GM20000 (cell line): ENCODE results near the gene CCNT2.
A peak's percentile ranks its signal among the peaks of the same experiment; 100 is the strongest.

Experiments
- DNase-seq: peaks from one replicate; pipeline ENCODE4 v3.0.0; 2012; ENCODE audit warnings: low spot score
- TF ChIP-seq, protein P1 (sequence below): IDR thresholded peaks from 2 replicates; pipeline ENCODE4 v1.5.1; 2012; ENCODE audit warnings: mild to moderate bottlenecking, control low read depth; ENCODE audit errors: extremely low read depth, missing control alignments

CCNT2 gene

DNA sequence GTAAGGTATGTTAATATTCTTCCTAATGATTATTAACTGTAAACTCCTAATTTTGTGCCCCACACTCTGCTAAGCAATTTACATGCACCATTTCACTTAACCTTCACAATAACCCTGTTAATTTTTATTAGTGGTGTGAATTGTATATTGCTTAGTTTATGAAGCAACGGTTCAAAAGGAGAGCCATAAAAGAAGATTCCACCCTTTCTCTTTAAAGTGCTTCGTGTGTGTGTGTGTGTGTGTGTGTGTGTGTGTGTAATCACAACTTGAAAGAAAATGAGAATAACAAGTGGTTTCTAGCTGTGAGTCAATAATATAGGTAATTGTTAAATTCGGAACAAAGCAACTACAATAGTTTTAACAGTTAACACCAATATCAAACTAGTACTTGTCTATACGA lies 60.6 kb downstream of the CCNT2 start:
- no peak for DNase-seq

DNA sequence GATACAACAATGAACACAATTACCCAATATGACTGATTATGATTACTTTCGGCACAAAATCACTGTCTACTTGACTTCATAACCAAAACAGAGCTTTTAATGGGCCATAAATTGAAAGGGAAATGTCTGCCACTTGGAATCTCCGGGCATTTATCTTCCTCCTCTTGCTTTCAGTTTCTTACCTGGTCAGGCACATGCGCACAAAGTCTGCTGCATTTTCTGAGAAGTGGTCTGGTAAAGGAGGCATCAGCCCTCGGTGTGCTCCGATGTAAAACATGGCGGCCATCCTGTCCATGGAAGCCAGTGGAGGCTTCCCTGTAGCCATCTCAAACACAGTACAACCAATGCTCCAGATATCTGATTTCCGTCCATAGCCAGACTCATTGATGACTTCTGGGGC lies 62.0 kb downstream of the CCNT2 start:
- no peak for DNase-seq
- TF ChIP-seq, protein P1, sequence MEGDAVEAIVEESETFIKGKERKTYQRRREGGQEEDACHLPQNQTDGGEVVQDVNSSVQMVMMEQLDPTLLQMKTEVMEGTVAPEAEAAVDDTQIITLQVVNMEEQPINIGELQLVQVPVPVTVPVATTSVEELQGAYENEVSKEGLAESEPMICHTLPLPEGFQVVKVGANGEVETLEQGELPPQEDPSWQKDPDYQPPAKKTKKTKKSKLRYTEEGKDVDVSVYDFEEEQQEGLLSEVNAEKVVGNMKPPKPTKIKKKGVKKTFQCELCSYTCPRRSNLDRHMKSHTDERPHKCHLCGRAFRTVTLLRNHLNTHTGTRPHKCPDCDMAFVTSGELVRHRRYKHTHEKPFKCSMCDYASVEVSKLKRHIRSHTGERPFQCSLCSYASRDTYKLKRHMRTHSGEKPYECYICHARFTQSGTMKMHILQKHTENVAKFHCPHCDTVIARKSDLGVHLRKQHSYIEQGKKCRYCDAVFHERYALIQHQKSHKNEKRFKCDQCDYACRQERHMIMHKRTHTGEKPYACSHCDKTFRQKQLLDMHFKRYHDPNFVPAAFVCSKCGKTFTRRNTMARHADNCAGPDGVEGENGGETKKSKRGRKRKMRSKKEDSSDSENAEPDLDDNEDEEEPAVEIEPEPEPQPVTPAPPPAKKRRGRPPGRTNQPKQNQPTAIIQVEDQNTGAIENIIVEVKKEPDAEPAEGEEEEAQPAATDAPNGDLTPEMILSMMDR, result no peak

More for the DNA sequence above, 60.6 kb downstream of the CCNT2 start:
- TF ChIP-seq, protein P1, result no peak

DNA sequence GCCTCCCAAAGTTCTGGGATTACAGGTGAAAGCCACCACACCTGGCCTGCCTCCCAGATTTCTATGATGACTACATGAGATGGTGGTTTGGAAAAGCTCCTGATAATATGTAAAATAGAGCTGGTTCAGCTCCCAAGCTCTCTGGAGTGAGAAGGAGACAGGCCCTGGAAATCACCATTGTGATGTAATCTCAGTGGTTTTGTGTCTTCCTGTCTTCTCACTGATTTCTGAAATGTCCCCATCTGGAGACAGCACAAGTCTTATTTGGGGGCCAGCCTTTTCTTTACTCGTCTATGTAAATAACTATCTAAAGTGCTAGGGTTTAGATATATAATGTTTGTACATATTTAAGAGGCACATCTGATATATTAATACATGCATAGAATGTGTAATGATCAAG lies 64.0 kb downstream of the CCNT2 start:
- TF ChIP-seq, protein P1, result no peak
- peak; percentile 52 for DNase-seq

DNA sequence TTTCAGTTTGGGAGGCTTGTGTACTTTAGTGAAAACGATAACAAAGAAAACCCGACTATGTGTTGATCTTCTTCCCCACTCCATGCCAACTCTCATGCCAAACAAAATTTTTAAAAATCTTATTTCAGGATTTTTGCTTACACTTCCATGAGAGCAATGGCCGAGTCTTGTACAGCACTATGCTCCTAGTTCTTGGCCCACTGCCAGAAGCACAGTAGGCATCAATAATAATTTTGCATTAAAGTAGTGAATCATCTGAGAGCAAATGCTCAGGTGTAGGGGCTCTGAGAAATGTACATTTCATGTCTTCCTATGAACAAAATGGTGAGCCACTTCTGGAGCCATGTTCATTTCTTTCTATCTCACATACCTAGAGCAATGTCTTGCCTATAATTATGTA lies 66.4 kb downstream of the CCNT2 start:
- DNase-seq, result no peak

DNA sequence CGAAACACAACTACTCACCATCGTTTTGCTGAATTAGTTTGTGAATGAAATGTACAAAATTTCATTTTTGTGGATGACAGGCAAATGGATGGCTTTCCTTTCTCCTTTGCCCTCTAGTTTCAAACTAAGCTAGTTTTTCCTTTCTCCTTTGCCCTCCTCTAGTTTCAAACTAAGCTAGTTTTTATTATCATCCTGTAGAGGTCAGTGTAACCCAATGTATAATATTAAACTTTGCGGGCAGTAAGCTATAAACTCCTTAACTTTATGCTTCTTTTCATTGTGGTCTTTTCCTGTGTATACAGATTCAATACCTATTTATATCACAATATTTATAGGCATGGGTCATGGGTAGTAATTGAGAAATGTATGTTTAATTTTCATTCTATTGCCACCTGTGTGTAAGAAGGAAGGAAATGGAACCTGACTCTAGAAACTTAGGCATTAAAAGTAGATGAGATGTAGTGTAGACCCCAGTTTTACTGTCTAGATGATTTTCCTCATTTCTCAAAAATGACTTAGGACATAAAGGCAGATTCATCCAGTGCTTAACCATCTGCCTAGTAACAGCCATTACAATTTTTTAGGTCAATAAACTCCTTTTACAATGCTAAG lies 70.5 kb downstream of the CCNT2 start:
- peak; percentile 25 for DNase-seq
- TF ChIP-seq, protein P1, result no peak

More for the DNA sequence above, 66.4 kb downstream of the CCNT2 start:
- TF ChIP-seq, protein P1, result no peak

DNA sequence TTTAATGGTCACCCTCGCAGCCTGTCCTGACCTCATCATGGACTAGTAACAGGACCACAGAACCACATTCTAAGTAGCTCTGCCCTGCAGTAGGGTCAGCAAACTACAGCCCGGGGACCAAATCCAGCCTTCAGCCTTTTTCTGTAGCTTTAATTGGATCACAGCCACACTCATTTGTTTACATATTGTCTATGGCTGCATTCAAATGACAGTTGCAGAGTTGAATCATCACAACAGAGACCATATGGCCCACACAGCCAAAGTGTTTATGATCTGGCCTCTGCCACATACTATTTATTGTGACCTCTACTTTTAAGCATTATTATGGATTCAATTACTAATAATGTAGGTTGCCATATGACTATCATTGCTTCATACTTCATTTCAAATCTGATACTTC lies 80.9 kb downstream of the CCNT2 start:
- no peak for DNase-seq
- TF ChIP-seq, protein P1, result no peak

DNA sequence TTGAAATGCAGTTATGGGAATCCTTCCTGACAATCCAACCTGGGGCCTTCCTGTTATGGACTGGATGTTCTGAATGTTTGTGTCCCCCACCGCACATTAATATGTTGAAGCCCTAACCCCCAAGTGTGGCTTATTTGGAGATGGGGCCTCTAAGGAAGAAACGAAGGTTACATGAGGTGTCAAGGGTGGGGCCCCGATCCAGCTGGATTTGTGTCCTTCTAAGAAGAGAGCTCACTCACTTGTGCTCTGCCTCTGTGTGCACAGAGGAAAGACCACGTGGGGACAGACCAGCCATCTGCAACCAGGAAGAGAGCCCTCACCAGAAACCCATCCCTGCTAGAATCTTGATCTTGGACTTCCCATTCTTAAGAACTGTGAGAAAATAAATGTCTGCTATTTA lies 84.2 kb downstream of the CCNT2 start:
- TF ChIP-seq, protein P1, result no peak
- no peak for DNase-seq
